Panc1 (cell line): ENCODE results near the gene CBLL1.

Source experiments
- CTCF ChIP-seq: fragments of 450-650 bp; IDR thresholded peaks from 2 replicates; pipeline ENCODE4 v1.5.1; 2017; ENCODE audit warnings: mild to moderate bottlenecking
- POLR2AphosphoS5 ChIP-seq: IDR thresholded peaks from 2 replicates; pipeline ENCODE4 v1.6.1; 2012; ENCODE audit warnings: mild to moderate bottlenecking, low read depth, low read length, moderate library complexity
- SIN3A ChIP-seq: IDR thresholded peaks from 2 replicates; pipeline ENCODE4 v1.6.1; 2012; ENCODE audit warnings: low read depth, mild to moderate bottlenecking, low read length, moderate library complexity, borderline replicate concordance; ENCODE audit not compliant: insufficient read depth
- TCF7L2 ChIP-seq: IDR thresholded peaks from 2 replicates; pipeline ENCODE4 v1.6.1; 2011; ENCODE audit warnings: mild to moderate bottlenecking, low read depth, low read length, inconsistent platforms

- TF ChIP-seq CTCF (no peak), POLR2AphosphoS5 (no peak), TCF7L2 (no peak), SIN3A (no peak)
Observed at GRCh38 chr7:107708956-107709355, 35.0 kb upstream of the CBLL1 start.
